PC-3 (cell line): Measurements from ENCODE around the gene CNTNAP2. TPM values are rescaled to one million over a fixed set of nuclear protein-coding genes. Genes with fewer than 3 reads are reported as not detected.
A peak's percentile ranks its signal among the peaks of the same experiment; 100 is the strongest.

ENCODE experiments used
- ATAC-seq: fragments of 200-7000 bp; cut with Tn5 transposase; 2 replicates; pipeline ENCODE4 v1.9.1; 2020; ENCODE audit warnings: mild to moderate bottlenecking, moderate library complexity
- BruUV-seq: library from RNA; stranded (reverse); fragments of 400-500 nt; replicated peaks from 2 replicates; lab custom pipeline; 2021; lab: Mats Ljungman, UMichigan
- CTCF ChIA-PET: fragments of 300-600 bp; sonication (Branson Sonifier 250); formaldehyde crosslinking; loops from one replicate; lab custom pipeline; 2022; ENCODE audit warnings: antibody characterized with exemption; lab: Charles Lee
- POLR2A ChIA-PET: fragments of 300-600 bp; sonication (Branson Sonifier 250); formaldehyde crosslinking; loops from one replicate; lab custom pipeline; 2022; ENCODE audit warnings: antibody characterized with exemption; ENCODE audit not compliant: unreplicated experiment; lab: Charles Lee
- DNase-seq: peaks from one replicate; pipeline ENCODE4 v3.0.0-alpha.2; 2015
- H2AFZ ChIP-seq: fragments of 300-600 bp; sonication (generic); 2 replicates; pipeline ENCODE4 v1.6.0; 2016; ENCODE audit warnings: antibody characterized with exemption, low read length
- H3F3A ChIP-seq: fragments of 300-600 bp; sonication (generic); one replicate; pipeline ENCODE4 v1.6.0; 2017; ENCODE audit warnings: antibody characterized with exemption, low read length, control low read depth, mild to moderate bottlenecking; ENCODE audit not compliant: unreplicated experiment
- H3K27ac ChIP-seq: fragments of 300-600 bp; sonication (generic); 2 replicates; pipeline ENCODE4 v1.5.1; 2016; ENCODE audit warnings: mild to moderate bottlenecking, low read length
- H3K27me3 ChIP-seq: fragments of 300-600 bp; sonication (generic); 2 replicates; pipeline ENCODE4 v1.6.1; 2016; ENCODE audit warnings: low read length, mixed read lengths
- H3K36me3 ChIP-seq: fragments of 300-600 bp; sonication (generic); 2 replicates; pipeline ENCODE4 v1.6.1; 2016; ENCODE audit warnings: low read depth, mixed run types, low read length, mixed read lengths
- H3K4me1 ChIP-seq: fragments of 300-600 bp; sonication (generic); 2 replicates; pipeline ENCODE4 v1.5.1; 2016; ENCODE audit warnings: low read length; ENCODE audit not compliant: insufficient read depth
- H3K4me2 ChIP-seq: fragments of 300-600 bp; sonication (generic); 2 replicates; pipeline ENCODE4 v1.6.0; 2016; ENCODE audit warnings: low read length
- H3K4me3 ChIP-seq: fragments of 300-600 bp; sonication (generic); 2 replicates; pipeline ENCODE4 v1.5.1; 2016; ENCODE audit warnings: mild to moderate bottlenecking, low read length, mixed read lengths
- H3K79me2 ChIP-seq: fragments of 300-600 bp; sonication (generic); 2 replicates; pipeline ENCODE4 v1.6.1; 2017; ENCODE audit warnings: low read length, mixed read lengths
- H3K9ac ChIP-seq: fragments of 300-600 bp; sonication (generic); 2 replicates; pipeline ENCODE4 v1.6.0; 2016; ENCODE audit warnings: mild to moderate bottlenecking, low read length
- H3K9me2 ChIP-seq: fragments of 300-600 bp; sonication (generic); replicated peaks from 2 replicates; pipeline ENCODE4 v1.6.1; 2016; ENCODE audit warnings: mixed run types, low read length, mixed read lengths
- H3K9me3 ChIP-seq: fragments of 300-600 bp; sonication (generic); 2 replicates; pipeline ENCODE4 v1.6.1; 2016; ENCODE audit warnings: low read length, mixed read lengths
- H4K20me1 ChIP-seq: fragments of 300-600 bp; sonication (generic); 2 replicates; pipeline ENCODE4 v1.6.1; 2016; ENCODE audit warnings: low read length, mixed read lengths
- EZH2 ChIP-seq: fragments of 300-600 bp; sonication (generic); IDR thresholded peaks from one replicate; pipeline ENCODE4 v1.6.1; 2017; ENCODE audit warnings: antibody characterized with exemption, mild to moderate bottlenecking, low read length; ENCODE audit not compliant: unreplicated experiment
- EZH2phosphoT487 ChIP-seq: fragments of 300-600 bp; sonication (generic); IDR thresholded peaks from 2 replicates; pipeline ENCODE4 v1.6.1; 2018; ENCODE audit warnings: mild to moderate bottlenecking, antibody characterized with exemption, low read length, borderline replicate concordance
- intact Hi-C: fragments of 100-400 bp; cut with micrococcal nuclease; formaldehyde crosslinking; loops from 2 replicates; pipeline ENCODE4 v1.9.0; 2023
- total RNA-seq: library from RNA; depleted of rRNA; stranded (reverse); fragments of >200 nt; gene quantifications from 2 replicates; pipeline ENCODE4 v1.2.3, GENCODE V29; 2014
- TF ChIP-seq, protein P1 (sequence below): fragments of 300-600 bp; sonication (generic); conservative IDR thresholded peaks from 2 replicates; pipeline ENCODE4 v1.5.1; 2017; ENCODE audit warnings: antibody characterized with exemption, low read depth, mild to moderate bottlenecking, low read length

The CNTNAP2 gene
- total RNA-seq, 1 experiment from 2014 or later: 1.5 TPM

DNA sequence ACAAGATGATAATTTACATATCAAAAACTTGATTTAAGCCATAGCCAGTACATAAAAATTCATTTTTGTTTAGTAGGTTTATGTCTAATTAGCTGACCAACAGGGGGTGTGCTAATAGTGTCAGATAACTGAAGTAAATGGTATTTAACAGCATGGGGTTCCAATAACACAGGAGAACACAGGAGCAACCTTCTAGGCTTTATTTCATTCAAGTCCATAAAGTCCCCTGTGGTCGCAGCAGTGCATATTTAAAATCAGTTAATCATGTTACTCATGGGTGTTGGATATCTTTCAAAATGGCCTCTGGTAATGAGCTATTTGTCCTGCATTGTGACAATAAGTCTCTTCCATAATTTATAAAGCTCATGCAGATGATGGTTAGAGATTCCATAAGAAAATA, 238.6 kb downstream of the CNTNAP2 start:
- Histone ChIP-seq H2AFZ (no peak overlapping the region), H3K27ac (no peak overlapping the region), H3K4me1 (no peaks in the 10 kb centered on the region), H3K9me3 (no peaks in the 10 kb centered on the region), H3K4me2 (no peak overlapping the region), H3K79me2 (no peaks in the 10 kb centered on the region), H3K9me2 (no peaks in the 10 kb centered on the region), H3K9ac (no peak overlapping the region), H3F3A (no peaks in the 10 kb centered on the region), H3K27me3 (no peaks in the 10 kb centered on the region), H3K4me3 (no peak overlapping the region), H3K36me3 (no peaks in the 10 kb centered on the region), H4K20me1 (no peaks in the 10 kb centered on the region)
- BruUV-seq: no TSS peak
- no peak for TF ChIP-seq EZH2phosphoT487
- TF ChIP-seq, protein P1, sequence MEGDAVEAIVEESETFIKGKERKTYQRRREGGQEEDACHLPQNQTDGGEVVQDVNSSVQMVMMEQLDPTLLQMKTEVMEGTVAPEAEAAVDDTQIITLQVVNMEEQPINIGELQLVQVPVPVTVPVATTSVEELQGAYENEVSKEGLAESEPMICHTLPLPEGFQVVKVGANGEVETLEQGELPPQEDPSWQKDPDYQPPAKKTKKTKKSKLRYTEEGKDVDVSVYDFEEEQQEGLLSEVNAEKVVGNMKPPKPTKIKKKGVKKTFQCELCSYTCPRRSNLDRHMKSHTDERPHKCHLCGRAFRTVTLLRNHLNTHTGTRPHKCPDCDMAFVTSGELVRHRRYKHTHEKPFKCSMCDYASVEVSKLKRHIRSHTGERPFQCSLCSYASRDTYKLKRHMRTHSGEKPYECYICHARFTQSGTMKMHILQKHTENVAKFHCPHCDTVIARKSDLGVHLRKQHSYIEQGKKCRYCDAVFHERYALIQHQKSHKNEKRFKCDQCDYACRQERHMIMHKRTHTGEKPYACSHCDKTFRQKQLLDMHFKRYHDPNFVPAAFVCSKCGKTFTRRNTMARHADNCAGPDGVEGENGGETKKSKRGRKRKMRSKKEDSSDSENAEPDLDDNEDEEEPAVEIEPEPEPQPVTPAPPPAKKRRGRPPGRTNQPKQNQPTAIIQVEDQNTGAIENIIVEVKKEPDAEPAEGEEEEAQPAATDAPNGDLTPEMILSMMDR: no peak
- no peak for TF ChIP-seq EZH2
- ChIA-PET CTCF (no interaction called here), POLR2A (no interaction called here)
- intact Hi-C loops: no loop called here
- ATAC-seq (no peak), DNase-seq (no peak)

DNA sequence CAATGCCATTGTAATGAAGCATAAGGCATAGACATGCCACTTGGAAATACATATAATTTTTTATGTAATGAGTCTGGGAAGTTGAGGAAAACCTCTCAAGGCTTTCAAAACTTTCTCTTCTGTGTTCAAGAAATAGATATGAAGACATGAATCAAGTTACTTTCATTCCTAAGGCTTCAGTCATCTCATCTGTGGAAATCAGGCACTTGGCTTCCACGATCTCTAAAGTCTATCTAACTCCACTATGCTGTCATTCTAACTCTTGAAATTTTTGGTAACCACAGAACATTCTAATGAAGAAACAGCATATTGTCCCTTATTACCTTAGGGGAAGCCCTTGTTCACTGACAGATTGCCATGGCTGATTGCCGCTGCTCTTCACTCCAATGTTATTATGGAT, 242.6 kb downstream of the CNTNAP2 start:
- H3K4me2 ChIP-seq: no peak overlapping the region
- no peaks in the 10 kb centered on the region for H3K9me3 ChIP-seq
- H3F3A ChIP-seq: no peaks in the 10 kb centered on the region
- no peak overlapping the region for H3K4me3 ChIP-seq
- no peaks in the 10 kb centered on the region for H3K36me3 ChIP-seq
- no peak overlapping the region for H3K9ac ChIP-seq
- CTCF ChIA-PET: no interaction called here
- H3K27ac ChIP-seq: no peak overlapping the region
- no peaks in the 10 kb centered on the region for H3K4me1 ChIP-seq
- intact Hi-C loops: no loop called here
- POLR2A ChIA-PET: no interaction called here
- no TSS peak for BruUV-seq
- no peak for ATAC-seq
- no peak for TF ChIP-seq EZH2phosphoT487
- TF ChIP-seq EZH2: no peak
- TF ChIP-seq, protein P1: no peak
- DNase-seq: no peak
- no peaks in the 10 kb centered on the region for H4K20me1 ChIP-seq
- H3K27me3 ChIP-seq: no peaks in the 10 kb centered on the region
- H2AFZ ChIP-seq: no peak overlapping the region
- no peaks in the 10 kb centered on the region for H3K9me2 ChIP-seq
- H3K79me2 ChIP-seq: no peaks in the 10 kb centered on the region

GRCh38 chr7:146366938-146367337, 250.3 kb downstream of the CNTNAP2 start:
- Histone ChIP-seq H3K9ac (no peak overlapping the region), H4K20me1 (no peaks in the 10 kb centered on the region), H3F3A (no peaks in the 10 kb centered on the region), H2AFZ (no peak overlapping the region), H3K9me3 (no peaks in the 10 kb centered on the region), H3K4me1 (peaks cover 5% of the 10 kb centered on the region; the same call in 1 of the 2 replicates), H3K4me3 (no peak overlapping the region), H3K79me2 (no peaks in the 10 kb centered on the region), H3K9me2 (no peaks in the 10 kb centered on the region), H3K36me3 (no peaks in the 10 kb centered on the region), H3K4me2 (no peak overlapping the region), H3K27ac (peak overlapping the region; percentile 34), H3K27me3 (no peaks in the 10 kb centered on the region)
- ChIA-PET CTCF (no interaction called here), POLR2A (no interaction called here)
- no TSS peak for BruUV-seq
- TF ChIP-seq, protein P1: no peak
- TF ChIP-seq EZH2 (no peak), EZH2phosphoT487 (no peak)
- peak; percentile 70 for DNase-seq
- peak; percentile 99 for ATAC-seq
- intact Hi-C loops: loop anchor here (1.0 to 5.0 kb wide), 2 partner anchors 47 to 240 kb away; no protein-coding TSS in a partner anchor
